Measurements from ENCODE around the gene SPAG6.

DNA sequence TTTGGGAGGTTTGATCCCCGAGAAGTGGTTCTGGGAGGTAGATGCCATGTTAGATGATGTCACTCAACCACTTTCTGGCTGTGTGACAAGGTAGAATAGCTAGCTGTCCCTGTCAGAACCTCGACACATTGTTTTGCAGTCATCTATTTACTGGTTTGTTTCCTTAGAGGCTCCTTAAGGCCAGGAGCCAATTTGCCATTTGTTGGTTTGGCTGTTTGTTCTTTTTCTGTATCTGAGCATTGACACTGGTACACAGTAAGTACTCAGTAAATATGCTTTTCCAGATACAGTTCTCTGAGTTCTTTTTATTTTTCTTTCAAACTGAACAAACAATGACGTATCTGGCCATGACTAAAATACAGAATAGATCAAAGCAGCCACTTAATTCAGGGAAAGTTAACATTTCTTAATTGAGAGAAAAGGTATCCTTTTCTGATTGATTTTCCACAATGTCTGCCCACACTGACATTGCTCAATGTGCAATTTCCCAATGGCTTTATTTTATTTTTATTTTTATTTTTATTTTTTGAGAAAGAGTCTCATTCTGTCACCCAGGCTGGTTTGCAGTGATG is 121.6 kb downstream of the SPAG6 start:
- TF ChIP-seq, protein P1, sequence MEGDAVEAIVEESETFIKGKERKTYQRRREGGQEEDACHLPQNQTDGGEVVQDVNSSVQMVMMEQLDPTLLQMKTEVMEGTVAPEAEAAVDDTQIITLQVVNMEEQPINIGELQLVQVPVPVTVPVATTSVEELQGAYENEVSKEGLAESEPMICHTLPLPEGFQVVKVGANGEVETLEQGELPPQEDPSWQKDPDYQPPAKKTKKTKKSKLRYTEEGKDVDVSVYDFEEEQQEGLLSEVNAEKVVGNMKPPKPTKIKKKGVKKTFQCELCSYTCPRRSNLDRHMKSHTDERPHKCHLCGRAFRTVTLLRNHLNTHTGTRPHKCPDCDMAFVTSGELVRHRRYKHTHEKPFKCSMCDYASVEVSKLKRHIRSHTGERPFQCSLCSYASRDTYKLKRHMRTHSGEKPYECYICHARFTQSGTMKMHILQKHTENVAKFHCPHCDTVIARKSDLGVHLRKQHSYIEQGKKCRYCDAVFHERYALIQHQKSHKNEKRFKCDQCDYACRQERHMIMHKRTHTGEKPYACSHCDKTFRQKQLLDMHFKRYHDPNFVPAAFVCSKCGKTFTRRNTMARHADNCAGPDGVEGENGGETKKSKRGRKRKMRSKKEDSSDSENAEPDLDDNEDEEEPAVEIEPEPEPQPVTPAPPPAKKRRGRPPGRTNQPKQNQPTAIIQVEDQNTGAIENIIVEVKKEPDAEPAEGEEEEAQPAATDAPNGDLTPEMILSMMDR (IDR thresholded peaks at IDR 0.05; ENCODE audit: insufficient read depth, low read length, poor library complexity, severe bottlenecking), result no peak
- no peak for TF ChIP-seq EZH2phosphoT487 (conservative IDR thresholded peaks at IDR 0.05; ENCODE audit: low read length)

Measured in SU-DHL-6 (cell line).